ENCODE data around the gene CDK14.

DNA sequence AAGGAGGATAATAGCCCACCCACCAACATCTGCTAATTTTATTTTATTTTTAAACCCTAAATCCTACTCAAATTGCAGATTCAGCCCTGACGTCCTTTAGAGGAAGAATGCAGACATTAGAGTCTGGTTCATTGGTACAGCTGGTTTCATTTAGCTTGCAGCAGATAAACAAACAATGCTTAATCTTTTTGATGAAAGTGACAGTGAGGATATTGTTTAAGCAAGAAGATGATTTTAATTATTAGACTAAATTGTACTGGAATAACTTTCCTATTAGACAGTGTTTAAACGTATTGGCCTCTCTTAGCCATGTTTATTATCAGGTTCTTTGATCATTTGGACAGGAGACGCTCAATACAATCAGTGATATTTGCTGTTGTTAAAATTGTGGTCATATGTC lies 164.8 kb downstream of the CDK14 start:
- TF ChIP-seq, protein P1, sequence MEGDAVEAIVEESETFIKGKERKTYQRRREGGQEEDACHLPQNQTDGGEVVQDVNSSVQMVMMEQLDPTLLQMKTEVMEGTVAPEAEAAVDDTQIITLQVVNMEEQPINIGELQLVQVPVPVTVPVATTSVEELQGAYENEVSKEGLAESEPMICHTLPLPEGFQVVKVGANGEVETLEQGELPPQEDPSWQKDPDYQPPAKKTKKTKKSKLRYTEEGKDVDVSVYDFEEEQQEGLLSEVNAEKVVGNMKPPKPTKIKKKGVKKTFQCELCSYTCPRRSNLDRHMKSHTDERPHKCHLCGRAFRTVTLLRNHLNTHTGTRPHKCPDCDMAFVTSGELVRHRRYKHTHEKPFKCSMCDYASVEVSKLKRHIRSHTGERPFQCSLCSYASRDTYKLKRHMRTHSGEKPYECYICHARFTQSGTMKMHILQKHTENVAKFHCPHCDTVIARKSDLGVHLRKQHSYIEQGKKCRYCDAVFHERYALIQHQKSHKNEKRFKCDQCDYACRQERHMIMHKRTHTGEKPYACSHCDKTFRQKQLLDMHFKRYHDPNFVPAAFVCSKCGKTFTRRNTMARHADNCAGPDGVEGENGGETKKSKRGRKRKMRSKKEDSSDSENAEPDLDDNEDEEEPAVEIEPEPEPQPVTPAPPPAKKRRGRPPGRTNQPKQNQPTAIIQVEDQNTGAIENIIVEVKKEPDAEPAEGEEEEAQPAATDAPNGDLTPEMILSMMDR (conservative IDR thresholded peaks at IDR 0.05) = no peak
- TF ChIP-seq EZH2 (IDR thresholded peaks at IDR 0.05; ENCODE audit: low read depth) = no peak
